ENCODE results near the gene CTTN.

- TF ChIP-seq CTCF (IDR thresholded peaks at IDR 0.05) (no peak), POLR2A (IDR thresholded peaks at IDR 0.05) (no peak)
These were observed 58.7 kb downstream of the CTTN start for GRCh38 chr11:70456921-70457532.

Data from Peyer's patch (tissue), 4 donors.